Stimulated activated CD8-positive, alpha-beta memory T cell treated with anti-CD3 and anti-CD28 coated beads, Interleukin-2, amount 100 ng/mL, for 48 hours (primary cell): ENCODE results near the gene BIK.
A peak's percentile ranks its signal among the peaks of the same experiment; 100 is the strongest.
"Not testable (repeated sequence)": the region's sequence is repeated elsewhere in the genome, so short reads cannot be mapped to it uniquely, and the experiment has no call there.

Source experiments
- DNase-seq, 2 donors: peaks; one replicate each; pipeline ENCODE4 v3.0.0-alpha.2; 2020; ENCODE audit warnings: low read depth in 2 of 2

Gene BIK

GRCh38 chr22:43110444-43110926 lies at the start of gene BIK:
Gene BIK, plus strand, starts transcription at chr22:43110750. Its CDS starts 13,273 bp downstream, at chr22:43124023.
- DNase-seq: peak in 1 of 2 donors; percentile 36

- no peak for DNase-seq
Measured at GRCh38 chr22:43066134-43066533, 44.4 kb upstream of the BIK start.

- DNase-seq: no peak
Measured at GRCh38 chr22:43066844-43067385, 43.6 kb upstream of the BIK start.

GRCh38 chr22:43077121-43077877 lies 33.3 kb upstream of the BIK start:
- no peak for DNase-seq

- no peak for DNase-seq
Measured at GRCh38 chr22:43078522-43078921, 32.0 kb upstream of the BIK start.

GRCh38 chr22:43079742-43080141 lies 30.8 kb upstream of the BIK start:
- no peak for DNase-seq

GRCh38 chr22:43080616-43081015 lies 29.9 kb upstream of the BIK start:
- no peak for DNase-seq

GRCh38 chr22:43081968-43082367 lies 28.6 kb upstream of the BIK start:
- DNase-seq: no peak

GRCh38 chr22:43085658-43086606 lies 24.6 kb upstream of the BIK start:
- no peak for DNase-seq

- DNase-seq: no peak
Measured at GRCh38 chr22:43088627-43088983, 21.9 kb upstream of the BIK start.

- peak; percentile 87 for DNase-seq
Measured at GRCh38 chr22:43088984-43089717, 21.4 kb upstream of the BIK start, which contains the start of gene TTLL1. Gene TTLL1, minus strand, starts transcription at chr22:43089391. Its CDS starts 13,805 bp downstream, at chr22:43075586.

GRCh38 chr22:43090130-43090789 lies 20.3 kb upstream of the BIK start:
- DNase-seq: no peak

GRCh38 chr22:43092085-43092484 lies 18.5 kb upstream of the BIK start:
- no peak for DNase-seq

GRCh38 chr22:43094085-43094484 lies 16.5 kb upstream of the BIK start:
- DNase-seq: no peak

- no peak for DNase-seq
Measured at GRCh38 chr22:43094551-43094950, 16.0 kb upstream of the BIK start.

GRCh38 chr22:43096420-43096819 lies 14.1 kb upstream of the BIK start:
- DNase-seq: no peak

- no peak for DNase-seq
Measured at GRCh38 chr22:43098356-43098755, 12.2 kb upstream of the BIK start.

GRCh38 chr22:43099095-43099494 lies 11.5 kb upstream of the BIK start:
- DNase-seq: no peak

GRCh38 chr22:43100225-43100624 lies 10.3 kb upstream of the BIK start:
- no peak for DNase-seq

- no peak for DNase-seq
Measured at GRCh38 chr22:43101306-43101705, 9.2 kb upstream of the BIK start.

GRCh38 chr22:43104056-43104625 lies 6.4 kb upstream of the BIK start:
- not testable (repeated sequence) for DNase-seq
